ENCODE results near the gene SI.

SI gene

DNA sequence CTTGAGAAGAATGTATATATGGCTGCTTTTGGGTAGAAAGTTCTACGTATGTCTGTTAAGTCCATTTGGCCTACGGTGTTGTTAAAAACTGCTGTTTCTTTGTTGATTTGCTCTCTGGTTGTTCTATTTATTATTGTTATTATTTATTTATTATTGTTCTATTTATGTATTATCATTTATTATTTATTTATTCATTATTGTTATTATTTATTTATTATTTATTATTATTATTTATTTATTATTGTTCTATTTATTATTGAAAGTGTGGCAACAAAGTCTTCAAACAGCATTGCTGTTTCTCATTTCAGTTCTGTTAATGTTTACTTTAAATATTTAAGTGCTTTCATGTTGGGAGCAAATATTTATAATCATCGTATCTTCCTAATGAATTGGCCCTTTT is 66.7 kb downstream of the SI start:
- ChIA-PET POLR2A (no interaction called here), CTCF (no interaction called here)
- TF ChIP-seq, protein P1, sequence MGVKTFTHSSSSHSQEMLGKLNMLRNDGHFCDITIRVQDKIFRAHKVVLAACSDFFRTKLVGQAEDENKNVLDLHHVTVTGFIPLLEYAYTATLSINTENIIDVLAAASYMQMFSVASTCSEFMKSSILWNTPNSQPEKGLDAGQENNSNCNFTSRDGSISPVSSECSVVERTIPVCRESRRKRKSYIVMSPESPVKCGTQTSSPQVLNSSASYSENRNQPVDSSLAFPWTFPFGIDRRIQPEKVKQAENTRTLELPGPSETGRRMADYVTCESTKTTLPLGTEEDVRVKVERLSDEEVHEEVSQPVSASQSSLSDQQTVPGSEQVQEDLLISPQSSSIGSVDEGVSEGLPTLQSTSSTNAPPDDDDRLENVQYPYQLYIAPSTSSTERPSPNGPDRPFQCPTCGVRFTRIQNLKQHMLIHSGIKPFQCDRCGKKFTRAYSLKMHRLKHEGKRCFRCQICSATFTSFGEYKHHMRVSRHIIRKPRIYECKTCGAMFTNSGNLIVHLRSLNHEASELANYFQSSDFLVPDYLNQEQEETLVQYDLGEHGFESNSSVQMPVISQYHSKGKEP (tag by site-specific recombination; IDR thresholded peaks at IDR 0.05), result no peak
- TF ChIP-seq ZNF600 (tag by site-specific recombination; IDR thresholded peaks at IDR 0.05), result no peak
- TF ChIP-seq ZNF629 (tag by site-specific recombination; IDR thresholded peaks at IDR 0.05), result no peak
- no peak for TF ChIP-seq ZFP3 (tag by site-specific recombination; IDR thresholded peaks at IDR 0.05; ENCODE audit: low read depth)
- TF ChIP-seq, protein P2, sequence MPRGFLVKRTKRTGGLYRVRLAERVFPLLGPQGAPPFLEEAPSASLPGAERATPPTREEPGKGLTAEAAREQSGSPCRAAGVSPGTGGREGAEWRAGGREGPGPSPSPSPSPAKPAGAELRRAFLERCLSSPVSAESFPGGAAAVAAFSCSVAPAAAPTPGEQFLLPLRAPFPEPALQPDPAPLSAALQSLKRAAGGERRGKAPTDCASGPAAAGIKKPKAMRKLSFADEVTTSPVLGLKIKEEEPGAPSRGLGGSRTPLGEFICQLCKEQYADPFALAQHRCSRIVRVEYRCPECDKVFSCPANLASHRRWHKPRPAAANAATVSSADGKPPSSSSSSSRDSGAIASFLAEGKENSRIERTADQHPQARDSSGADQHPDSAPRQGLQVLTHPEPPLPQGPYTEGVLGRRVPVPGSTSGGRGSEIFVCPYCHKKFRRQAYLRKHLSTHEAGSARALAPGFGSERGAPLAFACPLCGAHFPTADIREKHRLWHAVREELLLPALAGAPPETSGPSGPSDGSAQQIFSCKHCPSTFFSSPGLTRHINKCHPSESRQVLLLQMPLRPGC (tag by site-specific recombination; IDR thresholded peaks at IDR 0.05), result no peak
- no peak for TF ChIP-seq ZNF548 (tag by site-specific recombination; IDR thresholded peaks at IDR 0.05)
- no peak for TF ChIP-seq ZNF292 (tag by site-specific recombination; IDR thresholded peaks at IDR 0.05; ENCODE audit: borderline replicate concordance, low read depth)
- TF ChIP-seq ZNF768 (tag by site-specific recombination; IDR thresholded peaks at IDR 0.05), result no peak
- TF ChIP-seq, protein P3, sequence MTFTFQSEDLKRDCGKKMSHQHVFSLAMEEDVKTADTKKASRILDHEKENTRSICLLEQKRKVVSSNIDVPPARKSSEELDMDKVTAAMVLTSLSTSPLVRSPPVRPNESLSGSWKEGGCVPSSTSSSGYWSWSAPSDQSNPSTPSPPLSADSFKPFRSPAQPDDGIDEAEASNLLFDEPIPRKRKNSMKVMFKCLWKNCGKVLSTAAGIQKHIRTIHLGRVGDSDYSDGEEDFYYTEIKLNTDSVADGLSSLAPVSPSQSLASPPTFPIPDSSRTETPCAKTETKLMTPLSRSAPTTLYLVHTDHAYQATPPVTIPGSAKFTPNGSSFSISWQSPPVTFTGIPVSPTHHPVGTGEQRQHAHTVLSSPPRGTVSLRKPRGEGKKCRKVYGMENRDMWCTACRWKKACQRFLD (tag by site-specific recombination; IDR thresholded peaks at IDR 0.05), result no peak
- TF ChIP-seq SP3 (tag by site-specific recombination; IDR thresholded peaks at IDR 0.05), result no peak
- TF ChIP-seq ZNF175 (tag by site-specific recombination; IDR thresholded peaks at IDR 0.05), result no peak
- TF ChIP-seq ZNF324 (tag by site-specific recombination; IDR thresholded peaks at IDR 0.05), result no peak
- TF ChIP-seq ZNF707 (tag by site-specific recombination; IDR thresholded peaks at IDR 0.05), result no peak
- no peak for TF ChIP-seq IKZF3 (tag by site-specific recombination; IDR thresholded peaks at IDR 0.05)
- no peak for TF ChIP-seq TRIM28 (IDR thresholded peaks at IDR 0.05; ENCODE audit: borderline replicate concordance, low read length)
- H3K9me3 ChIP-seq (ENCODE audit: control insufficient read depth, insufficient read depth, low read depth, low read length), result no peaks in the 10 kb centered on the region
- no peak overlapping the region for H3K4me3 ChIP-seq (ENCODE audit: low read depth, low read length)
- no peak overlapping the region for H3K27ac ChIP-seq (ENCODE audit: extremely low read depth, low read depth, low read length)
- no peaks in the 10 kb centered on the region for H3K36me3 ChIP-seq (ENCODE audit: control insufficient read depth in 2 of 2, insufficient read depth in 1 of 2, low read length in 2 of 2)
- H3K4me1 ChIP-seq (ENCODE audit: control insufficient read depth, insufficient read depth, low read length), result no peaks in the 10 kb centered on the region

DNA sequence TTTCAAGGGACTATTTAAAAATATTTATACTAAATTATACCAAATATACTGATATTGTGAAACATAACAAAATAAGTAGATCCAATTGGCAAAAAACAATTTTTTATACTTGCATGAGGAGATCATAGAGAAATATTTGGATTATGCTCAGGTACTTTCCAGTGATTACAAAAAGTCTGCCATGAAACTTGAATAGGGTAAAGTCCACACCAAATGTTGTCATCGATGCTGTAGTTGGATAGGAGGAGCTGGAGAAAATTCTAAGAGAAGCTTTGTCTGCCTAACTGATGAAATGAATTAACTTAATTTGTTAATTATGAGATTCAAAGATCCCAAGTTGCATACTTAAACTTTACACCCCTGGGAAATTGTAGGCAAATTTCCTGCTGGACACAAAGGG is 93.3 kb downstream of the SI start:
- Histone ChIP-seq H3K36me3 (ENCODE audit: control insufficient read depth in 2 of 2, insufficient read depth in 1 of 2, low read length in 2 of 2) (no peaks in the 10 kb centered on the region), H3K9me3 (ENCODE audit: control insufficient read depth, insufficient read depth, low read depth, low read length) (no peaks in the 10 kb centered on the region), H3K27ac (ENCODE audit: extremely low read depth, low read depth, low read length) (no peak overlapping the region), H3K4me1 (ENCODE audit: control insufficient read depth, insufficient read depth, low read length) (no peaks in the 10 kb centered on the region), H3K4me3 (ENCODE audit: low read depth, low read length) (no peak overlapping the region)
- ChIA-PET POLR2A (no interaction called here), CTCF (no interaction called here)
- TF ChIP-seq REPIN1 (tag by site-specific recombination; IDR thresholded peaks at IDR 0.05; ENCODE audit: low read depth), result no peak
- no peak for TF ChIP-seq ZNF768 (tag by site-specific recombination; IDR thresholded peaks at IDR 0.05)
- TF ChIP-seq, protein P4, sequence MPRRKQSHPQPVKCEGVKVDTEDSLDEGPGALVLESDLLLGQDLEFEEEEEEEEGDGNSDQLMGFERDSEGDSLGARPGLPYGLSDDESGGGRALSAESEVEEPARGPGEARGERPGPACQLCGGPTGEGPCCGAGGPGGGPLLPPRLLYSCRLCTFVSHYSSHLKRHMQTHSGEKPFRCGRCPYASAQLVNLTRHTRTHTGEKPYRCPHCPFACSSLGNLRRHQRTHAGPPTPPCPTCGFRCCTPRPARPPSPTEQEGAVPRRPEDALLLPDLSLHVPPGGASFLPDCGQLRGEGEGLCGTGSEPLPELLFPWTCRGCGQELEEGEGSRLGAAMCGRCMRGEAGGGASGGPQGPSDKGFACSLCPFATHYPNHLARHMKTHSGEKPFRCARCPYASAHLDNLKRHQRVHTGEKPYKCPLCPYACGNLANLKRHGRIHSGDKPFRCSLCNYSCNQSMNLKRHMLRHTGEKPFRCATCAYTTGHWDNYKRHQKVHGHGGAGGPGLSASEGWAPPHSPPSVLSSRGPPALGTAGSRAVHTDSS (tag by site-specific recombination; IDR thresholded peaks at IDR 0.05), result no peak
- no peak for TF ChIP-seq GLIS1 (tag by site-specific recombination; IDR thresholded peaks at IDR 0.05)
- no peak for TF ChIP-seq HOXC10 (CRISPR knock-in tag; IDR thresholded peaks at IDR 0.05)
- TF ChIP-seq ZNF785 (tag by site-specific recombination; IDR thresholded peaks at IDR 0.05), result no peak
- TF ChIP-seq, protein P5, sequence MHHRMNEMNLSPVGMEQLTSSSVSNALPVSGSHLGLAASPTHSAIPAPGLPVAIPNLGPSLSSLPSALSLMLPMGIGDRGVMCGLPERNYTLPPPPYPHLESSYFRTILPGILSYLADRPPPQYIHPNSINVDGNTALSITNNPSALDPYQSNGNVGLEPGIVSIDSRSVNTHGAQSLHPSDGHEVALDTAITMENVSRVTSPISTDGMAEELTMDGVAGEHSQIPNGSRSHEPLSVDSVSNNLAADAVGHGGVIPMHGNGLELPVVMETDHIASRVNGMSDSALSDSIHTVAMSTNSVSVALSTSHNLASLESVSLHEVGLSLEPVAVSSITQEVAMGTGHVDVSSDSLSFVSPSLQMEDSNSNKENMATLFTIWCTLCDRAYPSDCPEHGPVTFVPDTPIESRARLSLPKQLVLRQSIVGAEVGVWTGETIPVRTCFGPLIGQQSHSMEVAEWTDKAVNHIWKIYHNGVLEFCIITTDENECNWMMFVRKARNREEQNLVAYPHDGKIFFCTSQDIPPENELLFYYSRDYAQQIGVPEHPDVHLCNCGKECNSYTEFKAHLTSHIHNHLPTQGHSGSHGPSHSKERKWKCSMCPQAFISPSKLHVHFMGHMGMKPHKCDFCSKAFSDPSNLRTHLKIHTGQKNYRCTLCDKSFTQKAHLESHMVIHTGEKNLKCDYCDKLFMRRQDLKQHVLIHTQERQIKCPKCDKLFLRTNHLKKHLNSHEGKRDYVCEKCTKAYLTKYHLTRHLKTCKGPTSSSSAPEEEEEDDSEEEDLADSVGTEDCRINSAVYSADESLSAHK (tag by site-specific recombination; IDR thresholded peaks at IDR 0.05), result no peak
- TF ChIP-seq, protein P6, sequence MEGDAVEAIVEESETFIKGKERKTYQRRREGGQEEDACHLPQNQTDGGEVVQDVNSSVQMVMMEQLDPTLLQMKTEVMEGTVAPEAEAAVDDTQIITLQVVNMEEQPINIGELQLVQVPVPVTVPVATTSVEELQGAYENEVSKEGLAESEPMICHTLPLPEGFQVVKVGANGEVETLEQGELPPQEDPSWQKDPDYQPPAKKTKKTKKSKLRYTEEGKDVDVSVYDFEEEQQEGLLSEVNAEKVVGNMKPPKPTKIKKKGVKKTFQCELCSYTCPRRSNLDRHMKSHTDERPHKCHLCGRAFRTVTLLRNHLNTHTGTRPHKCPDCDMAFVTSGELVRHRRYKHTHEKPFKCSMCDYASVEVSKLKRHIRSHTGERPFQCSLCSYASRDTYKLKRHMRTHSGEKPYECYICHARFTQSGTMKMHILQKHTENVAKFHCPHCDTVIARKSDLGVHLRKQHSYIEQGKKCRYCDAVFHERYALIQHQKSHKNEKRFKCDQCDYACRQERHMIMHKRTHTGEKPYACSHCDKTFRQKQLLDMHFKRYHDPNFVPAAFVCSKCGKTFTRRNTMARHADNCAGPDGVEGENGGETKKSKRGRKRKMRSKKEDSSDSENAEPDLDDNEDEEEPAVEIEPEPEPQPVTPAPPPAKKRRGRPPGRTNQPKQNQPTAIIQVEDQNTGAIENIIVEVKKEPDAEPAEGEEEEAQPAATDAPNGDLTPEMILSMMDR (tag by site-specific recombination; IDR thresholded peaks at IDR 0.05), result no peak
- TF ChIP-seq ZNF391 (tag by site-specific recombination; IDR thresholded peaks at IDR 0.05; ENCODE audit: borderline replicate concordance, low read depth), result no peak
- no peak for TF ChIP-seq ZNF571 (tag by site-specific recombination; IDR thresholded peaks at IDR 0.05)
- TF ChIP-seq SCRT2 (tag by site-specific recombination; IDR thresholded peaks at IDR 0.05), result no peak
- no peak for TF ChIP-seq ZNF324 (tag by site-specific recombination; IDR thresholded peaks at IDR 0.05)
- no peak for TF ChIP-seq EGR2 (tag by site-specific recombination; IDR thresholded peaks at IDR 0.05; ENCODE audit: low read depth)

All from HEK293 (cell line).